ENCODE measurements around the gene HPS1. TPM values are rescaled to one million over a fixed set of nuclear protein-coding genes. Genes with fewer than 3 reads are reported as not detected.

Gene HPS1
- total RNA-seq, 1 experiment from 2014 or later: 146 TPM

GRCh38 chr10:98470850-98471249 is 24.1 kb upstream of the HPS1 start:
- TF ChIP-seq SIN3A (IDR thresholded peaks at IDR 0.05; ENCODE audit: borderline replicate concordance, insufficient read depth, low read depth, low read length): no peak
- TF ChIP-seq CTCF (IDR thresholded peaks at IDR 0.05): no peak
- no peak for TF ChIP-seq REST (IDR thresholded peaks at IDR 0.05; ENCODE audit: insufficient read depth in 1 of 2, low read depth in 2 of 2, low read length in 1 of 2)
- no peak for TF ChIP-seq POLR2AphosphoS5 (IDR thresholded peaks at IDR 0.05; ENCODE audit: low read depth, low read length)
- TF ChIP-seq TCF7L2 (IDR thresholded peaks at IDR 0.05; ENCODE audit: low read depth, low read length): no peak
- DNase-seq (ENCODE audit: low read depth, low spot score) (no peak), ATAC-seq (no peak)
- in situ Hi-C loops (cut with HindIII; ENCODE audit: low pct_unique_long_range_greater_than_20kb, low sequenced_read_pairs) (no loop called here), intact Hi-C loops (cut with micrococcal nuclease; ENCODE audit: unreplicated experiment) (no loop called here)
- no peak overlapping the region for H3K4me3 ChIP-seq (ENCODE audit: low read depth in 2 of 2, low read length in 2 of 2)
- H3K9me3 ChIP-seq (ENCODE audit: control insufficient read depth, insufficient read depth, low read depth, low read length): no peaks in the 10 kb centered on the region
- POLR2A ChIA-PET: no interaction called here
- CTCF ChIA-PET: no interaction called here
- H3K27me3 ChIP-seq (ENCODE audit: control insufficient read depth, insufficient read depth, low read length): peaks cover 31% of the 10 kb centered on the region
- BruUV-seq (replicated peaks): no TSS peak
- H3K27ac ChIP-seq (ENCODE audit: low read length): no peak overlapping the region
- H3K4me1 ChIP-seq (ENCODE audit: control insufficient read depth, insufficient read depth, low read length): peaks cover 4% of the 10 kb centered on the region; the same call in 1 of the 2 replicates
- no peaks in the 10 kb centered on the region; the same call in 1 of the 2 replicates for H3K36me3 ChIP-seq (ENCODE audit: control insufficient read depth, insufficient read depth, low read length)

- intact Hi-C loops (cut with micrococcal nuclease; ENCODE audit: unreplicated experiment) (no loop called here), in situ Hi-C loops (cut with HindIII; ENCODE audit: low pct_unique_long_range_greater_than_20kb, low sequenced_read_pairs) (no loop called here)
- BruUV-seq (replicated peaks): no TSS peak
- Histone ChIP-seq H3K27ac (ENCODE audit: low read length) (no peak overlapping the region), H3K9me3 (ENCODE audit: control insufficient read depth, insufficient read depth, low read depth, low read length) (no peaks in the 10 kb centered on the region), H3K36me3 (ENCODE audit: control insufficient read depth, insufficient read depth, low read length) (no peaks in the 10 kb centered on the region; the same call in 1 of the 2 replicates), H3K4me3 (ENCODE audit: low read depth in 2 of 2, low read length in 2 of 2) (no peak overlapping the region), H3K4me1 (ENCODE audit: control insufficient read depth, insufficient read depth, low read length) (peaks cover 4% of the 10 kb centered on the region; the same call in 1 of the 2 replicates), H3K27me3 (ENCODE audit: control insufficient read depth, insufficient read depth, low read length) (peaks cover 30% of the 10 kb centered on the region)
- ChIA-PET POLR2A (no interaction called here), CTCF (interaction anchor here (0.6 kb wide), 1 partner anchor 197 kb away, joined by 6 read pairs; no protein-coding TSS in a partner anchor)
- TF ChIP-seq REST (IDR thresholded peaks at IDR 0.05; ENCODE audit: insufficient read depth in 1 of 2, low read depth in 2 of 2, low read length in 1 of 2) (no peak), POLR2AphosphoS5 (IDR thresholded peaks at IDR 0.05; ENCODE audit: low read depth, low read length) (no peak), CTCF (IDR thresholded peaks at IDR 0.05) (no peak), TCF7L2 (IDR thresholded peaks at IDR 0.05; ENCODE audit: low read depth, low read length) (no peak), SIN3A (IDR thresholded peaks at IDR 0.05; ENCODE audit: borderline replicate concordance, insufficient read depth, low read depth, low read length) (no peak)
- ATAC-seq: no peak
- no peak for DNase-seq (ENCODE audit: low read depth, low spot score)
Observed at GRCh38 chr10:98469001-98469931, 22.5 kb upstream of the HPS1 start.

Measured in Panc1 (cell line).